Astrocyte of the hippocampus (primary cell): Measurements from ENCODE around the gene SUSD3.

Source experiments
- DNase-seq: peaks from one replicate; pipeline ENCODE4 v3.0.0; 2011; ENCODE audit warnings: low read depth, low spot score

SUSD3 gene

GRCh38 chr9:93030642-93031628, 27.6 kb upstream of the SUSD3 start:
- DNase-seq, result no peak

- DNase-seq, result no peak
Measured at GRCh38 chr9:93031629-93032430, 26.7 kb upstream of the SUSD3 start.

GRCh38 chr9:93032545-93032944, 26.0 kb upstream of the SUSD3 start:
- DNase-seq, result no peak

GRCh38 chr9:93033531-93033930, 25.0 kb upstream of the SUSD3 start:
- DNase-seq, result no peak

- no peak for DNase-seq
Measured at GRCh38 chr9:93035106-93035660, 23.3 kb upstream of the SUSD3 start.

GRCh38 chr9:93035821-93036351, 22.6 kb upstream of the SUSD3 start:
- no peak for DNase-seq

GRCh38 chr9:93036887-93037475, 21.5 kb upstream of the SUSD3 start:
- no peak for DNase-seq

- no peak for DNase-seq
Measured at GRCh38 chr9:93037476-93037971, 21.0 kb upstream of the SUSD3 start.

- DNase-seq, result no peak
Measured at GRCh38 chr9:93038918-93039317, 19.6 kb upstream of the SUSD3 start.

GRCh38 chr9:93039456-93039855, 19.0 kb upstream of the SUSD3 start:
- DNase-seq, result no peak

GRCh38 chr9:93039976-93040375, 18.5 kb upstream of the SUSD3 start:
- DNase-seq, result no peak

GRCh38 chr9:93040409-93040808, 18.1 kb upstream of the SUSD3 start:
- no peak for DNase-seq

- DNase-seq, result no peak
Measured at GRCh38 chr9:93041108-93041802, 17.2 kb upstream of the SUSD3 start.

- DNase-seq, result no peak
Measured at GRCh38 chr9:93043122-93043521, 15.4 kb upstream of the SUSD3 start.

GRCh38 chr9:93045521-93045920, 13.0 kb upstream of the SUSD3 start:
- DNase-seq, result no peak

- DNase-seq, result no peak
Measured at GRCh38 chr9:93048566-93049448, 9.7 kb upstream of the SUSD3 start.

GRCh38 chr9:93049491-93049890, 9.0 kb upstream of the SUSD3 start:
- no peak for DNase-seq

- no peak for DNase-seq
Measured at GRCh38 chr9:93050231-93050630, 8.3 kb upstream of the SUSD3 start.

- peak; percentile 31 for DNase-seq
Measured at GRCh38 chr9:93051680-93052089, 6.8 kb upstream of the SUSD3 start.
